CD1c-positive myeloid dendritic cell (primary cell): ENCODE data around the gene DIO3.

Experiments used
- DNase-seq: peaks from one replicate; pipeline ENCODE4 v3.0.0-alpha.2; 2016; ENCODE audit errors: extremely low spot score

The DIO3 gene

DNA sequence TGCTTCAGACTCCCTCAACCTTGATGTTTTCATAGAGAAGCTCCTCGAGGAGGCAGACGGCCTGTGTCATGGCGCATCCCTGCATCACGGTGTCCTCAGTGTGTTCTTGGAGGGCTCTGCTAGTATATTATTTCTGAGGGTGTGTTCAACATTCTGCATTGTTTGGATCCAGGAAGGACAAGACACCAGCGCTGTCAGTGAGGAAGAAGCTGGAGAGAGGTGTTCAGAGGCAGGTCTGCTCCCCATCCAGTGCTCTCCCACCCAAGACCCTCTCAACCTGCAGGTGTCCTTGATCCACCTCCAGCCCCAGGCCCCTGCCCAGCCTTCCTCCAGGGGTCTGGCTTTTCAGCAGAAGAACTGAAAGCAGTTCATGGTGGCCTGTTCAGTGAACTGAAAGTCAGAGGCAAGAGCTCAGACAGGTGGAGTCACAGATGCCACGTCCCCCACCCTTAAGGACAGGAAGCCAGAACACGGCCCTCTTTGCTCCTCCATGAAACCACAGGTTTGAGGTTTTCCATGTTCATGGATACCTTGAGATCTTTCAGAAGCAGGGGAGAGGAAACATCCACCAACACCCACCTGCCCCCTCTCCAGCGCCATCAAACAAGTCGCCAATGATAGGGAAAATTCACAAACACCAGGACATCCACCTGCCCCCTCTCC is 37.4 kb downstream of the DIO3 start:
- DNase-seq, result no peak

GRCh38 chr14:101599234-101599885 is 38.1 kb downstream of the DIO3 start:
- no peak for DNase-seq

- no peak for DNase-seq
Measured at GRCh38 chr14:101600336-101600890, 39.1 kb downstream of the DIO3 start.

DNA sequence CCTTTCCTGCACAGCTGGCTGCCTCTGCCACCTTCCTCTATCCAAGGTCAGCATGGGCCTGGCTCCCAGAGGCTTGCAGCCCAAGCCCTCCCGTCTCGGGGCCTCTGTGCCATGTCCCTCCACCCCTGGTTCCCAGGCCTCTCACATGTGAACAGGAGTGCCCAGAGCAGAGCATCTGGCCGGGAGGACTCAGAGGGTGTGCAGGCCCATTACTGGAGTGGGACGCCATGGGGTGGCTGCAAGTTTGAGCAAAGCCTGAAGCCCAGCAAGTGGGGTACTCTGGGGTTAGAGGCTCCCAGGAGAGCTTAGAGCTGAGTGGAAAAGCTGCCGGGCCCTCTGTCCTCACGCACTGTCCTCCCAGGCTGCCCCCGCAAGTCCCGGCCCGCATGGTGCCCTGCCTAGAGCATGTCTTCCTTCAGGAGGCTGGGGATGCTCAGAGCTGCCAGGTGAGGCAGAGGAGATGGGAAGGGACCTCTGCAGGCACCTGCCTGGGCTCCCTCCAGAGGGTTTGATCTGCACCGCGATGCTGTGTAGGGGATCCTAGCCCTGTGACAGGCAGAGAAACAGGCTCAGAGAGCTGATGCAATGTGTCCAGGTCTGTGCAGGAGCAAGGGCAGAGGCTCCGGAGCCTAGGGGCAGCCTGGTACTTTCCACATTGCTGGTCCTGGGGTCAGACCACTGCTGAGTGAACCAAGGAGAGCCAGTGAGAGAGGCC is 39.8 kb downstream of the DIO3 start:
- no peak for DNase-seq

- no peak for DNase-seq
Measured at GRCh38 chr14:101601606-101602465, 40.5 kb downstream of the DIO3 start.

GRCh38 chr14:101602466-101602840 is 41.2 kb downstream of the DIO3 start:
- DNase-seq, result no peak

GRCh38 chr14:101603096-101603495 is 41.8 kb downstream of the DIO3 start:
- DNase-seq, result no peak

DNA sequence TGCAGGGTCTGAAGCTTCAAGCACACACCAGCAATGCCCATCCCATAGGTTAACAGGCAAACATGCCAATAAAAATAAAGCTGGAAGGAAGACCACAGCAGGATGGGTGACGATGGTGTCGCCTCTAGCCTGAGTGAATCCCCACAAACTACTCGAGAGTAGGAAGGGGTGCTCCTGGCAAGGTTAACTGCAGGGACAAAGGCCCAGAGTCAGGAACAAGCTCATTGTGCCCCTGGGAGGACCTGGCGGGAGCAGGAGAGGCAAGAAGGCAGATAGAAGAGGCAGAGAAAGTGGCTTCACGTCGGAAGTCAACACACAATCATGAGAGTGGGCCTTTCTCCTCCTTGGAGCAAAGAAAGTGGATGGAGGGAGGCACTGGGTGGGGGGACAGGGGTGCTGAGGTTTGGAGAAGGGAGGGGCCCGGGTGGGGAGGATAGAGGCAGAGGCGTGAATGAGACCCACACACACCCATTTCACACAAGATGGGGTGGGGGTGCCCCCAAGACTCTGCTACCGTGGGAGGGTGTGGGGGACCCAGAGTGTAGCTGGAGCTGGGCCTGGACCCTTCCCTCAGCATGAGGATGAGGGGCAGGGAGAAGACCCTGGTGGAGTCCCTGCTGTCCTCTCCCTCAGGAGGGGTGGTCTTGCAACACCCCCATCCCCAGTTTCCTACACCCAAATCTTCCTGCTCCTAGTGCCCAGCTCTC is 43.1 kb downstream of the DIO3 start:
- no peak for DNase-seq

GRCh38 chr14:101604935-101605780 is 43.9 kb downstream of the DIO3 start:
- DNase-seq, result no peak

GRCh38 chr14:101605836-101606235 is 44.5 kb downstream of the DIO3 start:
- no peak for DNase-seq
